Activated T-helper 1 cell treated with anti-CD3 and anti-CD28 coated beads, Interleukin-2, amount 50 U/mL, for 16 hours (primary cell): ENCODE data around the gene SMIM5.

Source experiments
- DNase-seq, 2 donors: peaks; one replicate each; pipeline ENCODE4 v3.0.0-alpha.2; 2020; ENCODE audit warnings: low read depth in 1 of 2, low spot score in 1 of 2

The SMIM5 gene

DNA sequence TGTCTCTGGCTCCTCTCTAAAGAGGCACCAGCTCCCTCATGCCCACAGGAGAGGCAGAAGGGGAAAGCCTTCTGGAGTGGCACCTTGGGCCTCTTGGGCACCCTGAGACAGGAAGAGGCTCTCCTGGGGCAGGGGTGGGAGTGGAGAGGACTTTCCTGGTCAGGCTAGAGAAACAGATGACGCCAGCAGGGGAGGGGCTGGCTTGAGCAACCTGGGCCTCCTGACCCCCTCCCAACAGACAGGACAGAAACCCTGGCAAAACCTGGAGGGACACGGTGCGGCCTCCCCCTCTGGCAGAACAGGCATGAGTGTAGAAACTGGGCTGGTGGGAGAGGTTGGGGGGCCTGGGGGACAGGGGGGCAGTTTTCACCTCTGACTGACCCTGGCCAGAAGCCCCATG, 6.1 kb downstream of the SMIM5 start:
- DNase-seq, result no peak

DNA sequence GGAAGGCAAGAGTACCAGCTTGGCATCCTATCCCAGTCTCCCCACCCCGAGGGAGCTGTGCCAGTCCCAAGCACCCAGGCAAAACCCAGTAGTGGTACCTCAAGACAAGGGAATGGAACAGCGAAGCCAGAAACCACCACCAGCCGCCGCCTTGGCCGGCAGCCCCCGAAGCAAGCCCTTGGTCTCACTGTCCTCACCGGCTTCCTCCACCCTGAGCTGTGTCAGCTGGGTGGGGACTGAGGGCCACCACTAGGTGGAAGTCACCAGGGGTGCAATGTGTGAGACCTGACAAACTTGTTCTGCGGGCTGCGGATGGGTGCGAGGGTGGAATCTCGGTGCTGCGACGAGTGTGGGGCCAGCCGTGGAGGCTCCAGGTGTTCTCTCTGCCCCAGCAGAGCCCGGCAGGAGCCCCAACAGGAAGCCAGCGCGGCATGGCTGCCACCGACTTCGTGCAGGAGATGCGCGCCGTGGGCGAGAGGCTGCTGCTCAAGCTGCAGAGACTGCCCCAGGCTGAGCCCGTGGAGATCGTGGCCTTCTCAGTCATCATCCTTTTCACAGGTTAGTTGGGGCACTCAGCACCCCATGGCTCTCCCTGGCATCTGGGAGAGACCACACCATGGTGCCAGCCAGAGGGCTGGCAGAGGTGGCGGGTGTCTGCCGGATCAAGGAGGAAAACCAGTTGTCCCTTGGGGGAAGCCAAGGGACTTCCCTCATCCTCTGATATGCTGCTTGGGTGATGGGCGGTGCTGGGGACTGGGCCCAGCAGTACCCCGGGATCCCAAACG, 6.7 kb downstream of the SMIM5 start:
- DNase-seq, result no peak

DNA sequence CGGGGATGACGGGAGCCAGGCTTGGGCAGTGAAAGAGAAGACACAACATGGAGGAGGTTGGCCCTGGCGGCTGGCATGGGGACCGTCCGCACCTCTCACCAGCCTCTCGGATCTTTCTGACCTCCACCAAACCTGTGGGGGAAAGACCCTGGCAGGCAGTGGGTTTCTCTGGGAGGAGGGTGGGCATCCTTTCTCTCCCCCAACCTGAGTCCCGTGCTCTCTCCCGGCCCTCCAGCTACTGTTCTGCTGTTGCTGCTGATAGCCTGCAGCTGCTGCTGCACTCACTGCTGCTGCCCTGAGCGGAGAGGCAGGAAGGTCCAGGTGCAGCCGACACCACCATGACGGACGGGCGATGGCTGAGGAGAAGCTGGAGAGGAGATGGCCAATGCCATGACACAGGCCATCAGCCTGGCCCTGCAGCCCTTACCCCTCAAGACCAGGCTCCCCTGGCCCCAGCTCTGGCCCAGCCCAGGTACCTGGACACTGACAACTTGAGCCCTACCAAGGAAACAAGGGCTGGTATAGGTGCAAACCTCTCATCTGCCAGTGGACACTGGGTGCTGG, 7.4 kb downstream of the SMIM5 start:
- no peak for DNase-seq

DNA sequence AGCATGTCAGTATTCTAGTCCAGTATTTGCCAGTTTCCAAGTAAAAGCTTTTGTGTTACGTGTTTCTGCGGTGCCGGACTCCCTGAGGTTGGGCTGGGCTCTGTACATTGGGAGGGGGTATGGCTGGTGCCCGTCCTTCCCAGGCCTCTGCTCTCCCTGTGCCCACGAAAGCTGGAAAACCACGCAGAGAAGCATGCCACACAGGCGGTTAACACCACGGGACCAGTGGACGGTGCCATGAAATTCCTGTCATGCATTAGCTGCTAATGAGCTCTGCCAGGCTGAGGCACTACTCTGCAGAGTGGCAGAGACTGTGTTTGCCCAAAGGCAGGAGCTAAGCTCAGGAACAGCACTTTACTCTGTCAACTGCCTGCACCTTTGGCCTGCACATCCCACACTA, 8.1 kb downstream of the SMIM5 start:
- DNase-seq, result no peak

DNA sequence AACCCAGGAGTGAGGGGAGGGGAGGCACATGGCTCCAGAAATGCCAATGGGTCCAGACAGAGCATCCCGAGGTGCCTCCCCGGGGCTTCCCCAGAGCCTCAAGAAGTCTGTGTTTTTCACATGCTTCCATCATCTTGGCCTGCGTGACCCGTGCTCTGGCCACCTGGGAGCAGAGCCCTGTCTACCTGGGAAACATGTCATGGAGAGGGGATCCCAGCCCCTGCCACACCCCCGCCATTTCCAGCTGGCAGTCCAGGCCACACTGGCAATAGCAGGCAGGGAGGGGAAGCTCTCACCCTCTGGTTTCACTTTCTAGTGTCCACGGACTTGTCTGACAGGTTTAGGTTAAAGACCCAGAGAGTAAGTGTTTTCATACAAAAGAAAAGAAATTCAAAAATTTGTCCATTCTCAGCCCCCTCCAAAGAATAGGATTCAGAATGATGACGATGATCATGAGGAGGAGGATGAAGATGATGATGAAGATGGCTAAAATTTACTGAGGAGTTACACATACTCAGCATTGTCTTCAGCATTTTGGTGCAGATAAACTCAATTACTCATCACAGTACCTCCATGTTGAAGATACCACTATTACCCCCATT, 9.0 kb downstream of the SMIM5 start:
- DNase-seq, result no peak

DNA sequence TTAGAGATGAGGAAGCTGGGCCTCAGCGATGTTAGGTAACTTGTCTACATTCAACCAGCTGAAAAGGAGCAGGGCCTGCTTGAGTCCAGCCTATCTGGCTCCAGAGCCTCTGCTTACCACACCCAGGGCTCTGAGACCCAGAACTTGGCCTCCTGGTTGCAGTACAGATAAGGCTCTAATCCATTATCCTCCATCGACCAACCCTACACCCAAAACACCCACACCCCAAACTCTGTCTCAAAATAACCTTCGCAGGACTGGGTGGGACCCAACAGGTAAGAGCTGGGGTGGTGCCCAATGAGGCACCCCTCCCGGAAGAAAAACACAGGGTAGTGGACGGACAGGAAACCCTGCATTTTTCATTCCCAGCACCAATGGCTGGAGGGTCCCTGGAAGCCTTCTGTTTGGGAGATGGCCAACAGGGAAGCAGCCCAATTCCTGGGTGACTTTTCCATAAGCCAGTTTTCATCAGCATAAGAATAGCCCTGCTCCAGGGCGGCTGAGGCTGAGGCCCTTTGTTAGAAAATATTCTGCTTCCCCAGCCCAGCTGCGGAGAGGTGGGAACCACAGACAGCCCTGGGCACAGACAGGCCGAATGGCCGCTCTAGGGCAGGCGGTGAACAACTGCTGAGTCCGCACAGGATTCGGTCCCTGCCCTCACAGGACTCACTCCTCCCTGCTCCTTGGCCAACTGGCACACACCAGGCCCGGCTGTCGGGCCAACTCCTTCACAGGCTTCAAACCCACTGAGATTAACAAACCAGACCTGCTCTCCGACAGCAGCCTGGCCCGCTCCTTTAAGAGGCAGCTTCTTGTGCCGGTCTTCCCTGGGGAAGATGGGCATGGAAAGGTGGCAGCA, 9.8 kb downstream of the SMIM5 start:
- no peak for DNase-seq

DNA sequence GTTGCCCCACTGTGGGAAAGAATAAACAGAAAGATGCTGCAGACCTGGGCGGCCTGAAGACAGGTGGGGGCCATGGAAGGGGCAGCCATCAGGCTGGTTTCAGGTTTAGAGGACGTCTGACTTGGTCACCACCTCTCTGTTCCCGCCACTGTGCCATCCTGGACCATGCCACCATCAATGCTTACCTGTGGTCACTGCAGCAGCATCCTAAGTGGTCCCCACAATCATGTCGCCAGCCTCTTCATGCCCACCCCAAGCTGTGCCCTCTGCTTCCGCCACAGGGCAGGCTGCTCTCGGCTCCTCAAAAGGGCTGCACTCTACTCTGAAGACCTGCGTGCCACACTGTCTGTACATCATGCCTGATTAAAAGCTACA, 10.4 kb downstream of the SMIM5 start:
- no peak for DNase-seq

DNA sequence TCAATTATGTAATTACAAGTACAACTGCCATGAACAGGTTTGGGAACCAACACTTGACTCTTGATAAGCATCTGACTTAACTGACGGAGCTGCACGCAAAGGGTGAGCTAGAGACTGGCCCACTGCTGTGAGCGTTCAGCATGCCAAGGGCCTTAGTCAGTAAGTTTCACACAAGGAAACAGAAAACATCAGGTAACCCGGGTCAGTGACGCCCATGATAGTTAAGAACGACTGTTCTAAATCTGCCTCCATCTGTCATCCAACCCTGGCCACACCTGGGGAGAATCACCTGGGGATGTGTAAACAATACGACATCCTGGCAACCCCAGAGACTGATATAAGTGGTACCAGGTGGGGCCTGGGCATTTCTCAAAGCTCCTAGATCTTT, 12.3 kb downstream of the SMIM5 start:
- DNase-seq, result no peak

DNA sequence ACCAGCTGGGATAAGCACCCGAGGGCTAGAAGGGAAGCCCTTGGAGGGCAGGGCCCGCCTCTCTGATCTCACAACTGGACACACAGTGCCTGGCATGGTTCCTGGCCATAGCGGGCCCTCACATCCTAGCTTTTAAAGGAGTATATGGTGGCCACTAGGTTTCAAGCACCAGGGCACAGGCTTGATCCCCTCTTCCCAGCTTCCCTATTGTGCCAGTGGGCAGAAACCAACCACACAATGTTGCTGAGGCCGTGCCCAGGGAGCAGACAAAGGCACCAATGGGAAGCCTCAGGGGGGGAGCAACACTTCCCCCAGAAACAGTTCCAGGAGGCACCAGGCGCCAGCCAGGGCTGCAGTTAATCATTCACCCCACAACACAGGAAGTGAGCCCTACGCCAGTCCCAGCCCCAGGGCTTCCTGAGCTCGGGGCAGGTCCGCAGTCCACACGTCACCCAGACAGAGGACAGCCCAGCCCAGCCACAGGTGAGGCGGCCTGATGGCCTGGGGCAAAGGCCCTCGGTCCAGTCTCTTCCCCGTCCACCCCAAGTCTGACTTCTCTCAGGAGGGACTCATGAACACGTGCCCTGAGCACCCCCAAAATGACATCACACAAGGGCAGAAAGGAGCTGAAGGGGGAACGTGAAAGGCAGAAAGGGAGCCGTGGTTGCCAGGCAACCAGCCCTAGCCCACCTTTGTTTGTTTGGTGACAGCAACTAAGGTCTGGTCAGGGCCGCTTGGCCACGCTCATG, 12.8 kb downstream of the SMIM5 start:
- DNase-seq, result no peak

DNA sequence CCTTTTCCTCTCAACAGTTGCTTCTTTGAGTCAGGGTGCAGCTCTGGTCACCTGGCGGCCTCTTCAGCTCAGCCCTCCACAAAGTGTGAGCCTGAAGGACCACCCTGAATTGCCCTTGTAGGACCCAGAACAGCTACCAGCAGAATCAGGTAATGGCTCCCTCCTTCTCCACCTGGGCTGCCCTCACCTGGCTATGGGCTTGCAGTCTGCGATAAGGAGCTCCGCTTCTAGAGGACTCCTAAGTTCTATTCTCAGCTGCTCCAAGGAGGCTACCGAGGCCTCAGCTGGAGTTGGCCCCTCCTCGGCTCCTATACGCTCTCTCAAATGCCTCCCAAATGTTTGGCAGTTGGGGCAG, 13.4 kb downstream of the SMIM5 start:
- DNase-seq, result no peak

DNA sequence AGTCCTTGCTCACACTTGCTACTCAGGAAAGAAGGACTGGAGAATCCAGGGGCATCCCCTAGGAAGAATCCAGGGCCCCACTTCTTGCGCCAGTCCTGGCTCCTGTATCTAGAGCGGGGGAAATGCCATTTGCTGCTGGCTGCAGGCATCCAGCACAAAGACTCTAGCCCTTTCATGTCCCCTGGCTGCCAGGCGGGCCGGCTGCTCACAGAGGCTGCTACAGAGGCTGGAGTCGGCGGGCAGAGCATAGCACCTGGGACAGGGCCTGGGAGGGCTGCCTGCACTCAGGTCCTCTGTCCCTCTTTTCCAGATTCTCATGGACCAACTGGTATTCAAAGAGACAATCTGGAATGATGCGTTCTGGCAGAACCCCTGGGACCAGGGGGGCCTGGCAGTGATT, 13.8 kb downstream of the SMIM5 start:
- DNase-seq, result no peak

DNA sequence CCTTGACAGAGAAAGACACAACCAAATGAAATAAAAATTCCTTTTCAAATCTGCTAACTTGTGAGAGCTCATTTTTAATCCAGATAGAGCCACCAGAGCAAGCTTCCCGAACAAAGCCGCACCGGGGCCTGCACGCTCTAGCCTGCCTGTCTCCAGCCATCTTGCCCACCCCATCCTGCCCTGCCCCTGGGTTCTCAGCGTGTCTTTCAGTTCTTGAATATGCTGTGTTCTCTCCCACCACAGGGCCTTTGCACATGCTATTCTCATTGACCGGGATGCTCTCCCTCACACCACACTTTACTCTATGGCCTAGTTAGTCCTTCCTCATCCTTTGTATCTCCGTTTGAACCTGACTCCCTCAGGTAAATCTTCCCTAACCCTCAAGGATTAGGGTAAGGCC, 14.7 kb downstream of the SMIM5 start:
- no peak for DNase-seq

DNA sequence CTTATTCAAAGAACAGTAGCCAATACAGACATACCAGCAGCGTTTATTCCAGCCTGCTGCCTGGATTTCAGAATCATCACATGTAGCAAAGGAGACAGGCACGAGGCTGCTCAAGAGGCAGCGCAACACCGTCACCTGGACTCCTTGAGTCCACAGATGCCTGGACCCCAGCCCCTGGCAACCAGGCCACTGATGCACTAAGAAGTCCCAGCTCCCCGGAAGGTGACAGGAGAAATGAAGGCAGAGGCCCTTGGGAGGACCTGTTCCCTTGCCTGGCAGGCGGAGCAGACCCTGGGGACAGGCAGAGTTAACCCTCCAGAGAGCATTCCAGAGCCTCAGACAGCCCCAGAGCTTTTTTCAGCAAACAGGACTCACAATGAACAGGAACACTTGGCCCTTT, 16.5 kb downstream of the SMIM5 start:
- no peak for DNase-seq

DNA sequence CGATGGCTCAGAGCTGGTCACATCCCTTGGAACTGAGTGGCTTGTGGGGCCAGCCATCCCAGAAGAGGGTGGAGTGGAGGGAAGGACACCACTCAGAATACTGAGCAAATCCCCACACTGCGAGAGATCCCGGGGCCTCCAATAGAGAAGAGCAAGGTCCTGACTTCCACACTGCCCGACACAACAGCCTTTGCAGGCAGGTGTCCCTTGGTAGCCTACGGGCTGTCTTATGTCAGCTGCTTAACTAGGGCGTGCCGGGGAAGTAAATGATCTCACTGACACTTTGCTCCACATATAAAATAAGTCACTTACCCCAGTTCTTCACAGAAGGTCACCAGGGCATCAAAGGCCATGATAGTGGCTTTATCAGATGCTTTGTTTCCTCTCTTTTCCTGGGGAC, 17.6 kb downstream of the SMIM5 start:
- DNase-seq, result no peak

DNA sequence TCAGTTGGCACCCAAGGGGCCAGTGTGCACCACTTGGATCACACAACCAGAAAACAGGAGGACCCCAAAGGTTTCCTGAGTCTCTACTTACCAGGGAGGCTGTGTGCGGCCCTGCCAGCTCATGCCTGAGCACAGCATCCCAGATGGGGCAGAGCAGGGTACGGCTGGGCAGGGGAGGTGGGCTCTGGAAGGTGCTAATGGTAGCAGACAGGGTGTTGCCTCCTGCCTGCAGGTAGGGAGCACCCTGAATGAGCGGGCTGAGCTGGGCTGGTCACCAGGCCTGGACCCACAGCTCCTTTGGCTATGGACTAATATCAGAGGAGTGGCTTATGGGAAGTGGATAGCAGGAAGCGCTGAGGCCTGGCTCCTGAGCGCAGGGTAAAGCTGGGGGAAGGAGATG, 19.1 kb downstream of the SMIM5 start:
- DNase-seq, result no peak

DNA sequence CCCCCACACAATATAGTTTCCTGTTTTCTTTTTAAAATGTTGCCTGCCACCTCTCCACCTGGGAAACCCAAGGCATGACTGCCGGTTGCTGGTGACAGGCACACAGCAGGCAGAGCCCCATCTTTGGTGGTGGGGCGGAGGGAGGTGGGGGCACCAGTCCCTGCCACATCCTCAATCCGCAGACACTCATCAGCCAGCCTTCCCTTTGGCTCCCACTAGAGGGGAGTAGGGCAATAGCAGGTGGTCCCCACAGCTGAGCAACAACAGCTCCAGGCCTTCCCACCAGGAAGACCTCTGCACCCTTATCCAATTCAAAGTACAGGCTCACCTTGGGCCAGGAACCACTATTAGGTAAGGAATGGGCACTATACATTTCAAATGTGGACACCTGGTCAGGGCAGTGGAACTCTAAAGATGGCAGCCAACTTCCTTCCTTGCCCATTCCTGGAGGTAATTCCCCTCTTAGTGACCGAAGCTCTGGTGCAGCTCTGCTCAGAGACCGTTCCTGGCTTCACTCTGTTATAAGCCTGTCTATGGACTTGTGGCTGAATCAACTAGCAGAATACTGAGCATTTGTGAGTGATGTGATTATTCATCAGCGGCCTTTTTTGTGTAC, 19.8 kb downstream of the SMIM5 start:
- no peak for DNase-seq

DNA sequence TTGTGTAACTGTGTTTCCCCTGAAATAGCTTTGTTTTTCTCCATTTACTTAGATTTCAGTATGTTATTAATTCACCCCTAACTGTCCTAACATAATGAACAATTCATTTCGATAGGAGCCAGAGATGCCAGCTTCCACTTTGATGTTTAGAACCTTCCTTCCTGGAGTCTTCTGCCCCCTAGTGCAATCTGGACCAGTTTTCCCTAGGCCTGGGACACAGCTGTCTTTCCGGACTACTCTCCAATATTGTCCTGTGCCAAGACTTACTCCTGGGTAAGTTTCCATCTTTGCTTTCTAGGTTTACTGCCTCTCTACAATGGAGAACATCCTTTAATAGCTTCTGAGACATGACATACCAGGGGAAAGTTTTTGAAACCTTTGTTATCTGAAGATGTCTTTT, 20.9 kb downstream of the SMIM5 start:
- DNase-seq, result no peak

DNA sequence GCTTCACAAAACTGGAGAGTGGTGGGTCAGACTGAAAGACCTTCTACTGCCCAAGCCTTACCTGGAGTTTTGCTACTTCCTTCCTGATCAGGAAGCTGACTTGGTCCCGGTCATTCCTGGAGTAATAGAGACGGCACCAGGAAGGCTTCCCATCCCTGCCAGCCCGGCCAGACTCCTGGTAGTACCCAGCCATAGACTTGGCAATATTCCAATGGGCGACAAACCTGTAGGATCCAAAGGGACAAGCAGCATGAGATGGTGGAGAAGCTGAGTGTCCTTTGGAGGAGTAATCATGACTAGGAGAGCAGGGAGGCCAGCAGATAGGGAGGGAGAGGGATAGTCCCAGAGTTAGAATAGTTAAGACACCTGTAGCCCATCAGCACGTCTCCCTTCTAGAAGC, 25.0 kb downstream of the SMIM5 start:
- no peak for DNase-seq

DNA sequence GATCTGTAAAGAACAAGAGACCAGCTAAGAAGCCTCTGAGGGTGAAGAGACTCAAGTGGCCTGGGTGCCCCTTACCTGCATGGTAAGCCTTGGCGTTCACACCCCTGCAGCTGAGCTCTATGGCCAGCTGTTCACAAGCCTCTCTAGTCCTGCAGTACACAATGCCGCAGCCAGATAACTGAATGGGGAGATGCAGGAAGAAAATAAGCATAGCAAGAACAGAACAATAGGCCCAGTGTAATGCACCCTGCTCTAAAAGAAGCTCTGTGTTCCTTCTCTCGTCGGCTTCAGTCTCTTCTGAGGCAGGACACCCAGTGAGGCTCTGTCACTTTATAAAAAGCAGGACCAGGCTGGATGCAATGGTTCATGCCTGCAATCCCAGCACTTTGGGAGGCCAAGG, 28.3 kb downstream of the SMIM5 start:
- DNase-seq, result no peak

DNA sequence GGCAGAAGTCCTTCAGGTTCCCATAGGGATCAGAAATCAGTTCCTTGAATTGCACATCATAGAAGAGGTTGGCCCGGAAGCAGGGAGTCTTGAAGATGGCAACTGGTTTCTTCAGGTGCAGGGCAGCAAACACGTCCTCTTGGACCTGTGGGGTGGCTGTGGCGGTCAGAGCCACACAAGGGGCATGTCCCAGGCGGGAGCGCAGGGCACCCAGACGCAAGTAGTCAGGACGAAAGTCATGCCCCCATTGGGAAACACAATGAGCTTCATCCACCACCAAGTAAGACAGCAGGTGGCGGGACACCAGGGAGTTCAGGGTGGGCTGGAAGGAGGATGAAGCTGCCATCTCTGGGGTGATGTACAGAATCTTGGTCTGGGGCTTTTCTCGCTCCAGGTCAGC, 29.3 kb downstream of the SMIM5 start:
- no peak for DNase-seq

DNA sequence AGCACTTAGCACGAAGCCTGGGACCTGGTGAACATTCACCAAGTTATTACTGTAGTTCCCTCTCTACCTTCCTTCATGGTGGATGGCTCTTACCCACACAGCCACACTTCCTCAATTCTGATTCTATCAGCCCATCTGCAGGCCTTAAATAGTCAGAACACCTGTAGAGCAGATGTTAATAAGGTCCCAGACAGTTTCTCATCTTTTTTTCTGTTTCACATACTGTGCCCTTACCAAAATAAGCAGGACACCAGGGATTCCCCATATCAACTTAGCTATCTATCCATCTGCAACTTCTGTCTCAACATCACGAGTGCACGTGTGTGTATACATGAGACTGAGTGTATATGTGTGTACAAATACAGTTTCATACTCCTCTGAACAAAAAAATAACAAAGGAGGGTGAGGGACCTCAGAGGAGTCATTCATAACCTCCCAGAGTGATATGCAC, 30.9 kb downstream of the SMIM5 start:
- DNase-seq, result no peak
